Esophagus (tissue), 2 donors: Measurements from ENCODE around the gene NEUROG1. TPM values are rescaled to one million over a fixed set of nuclear protein-coding genes. Genes with fewer than 3 reads are reported as not detected.

Experiments used
- H3K27ac ChIP-seq, 2 donors: one replicate each; pipeline ENCODE4 v1.5.1; 2013; ENCODE audit warnings: low read depth in 2 of 2, mild to moderate bottlenecking in 2 of 2, inconsistent platforms in 1 of 2, low read length in 1 of 2, moderate library complexity in 1 of 2
- H3K27me3 ChIP-seq, 2 donors: one replicate each; pipeline ENCODE4 v1.6.1; 2013; ENCODE audit warnings: low read length in 2 of 2, control low read depth in 1 of 2, mild to moderate bottlenecking in 1 of 2; ENCODE audit not compliant: insufficient read depth in 2 of 2, control insufficient read depth in 1 of 2
- H3K36me3 ChIP-seq, 2 donors: one replicate each; pipeline ENCODE4 v1.6.1; 2013; ENCODE audit warnings: low read length in 1 of 2; ENCODE audit not compliant: control insufficient read depth in 2 of 2, insufficient read depth in 2 of 2
- H3K4me1 ChIP-seq, 2 donors: one replicate each; pipeline ENCODE4 v1.6.1; 2013; ENCODE audit warnings: low read length in 1 of 2; ENCODE audit not compliant: control insufficient read depth in 2 of 2, insufficient read depth in 2 of 2
- H3K4me3 ChIP-seq, 2 donors: one replicate each; pipeline ENCODE4 v1.5.1; 2013; ENCODE audit warnings: low read length in 2 of 2, mild to moderate bottlenecking in 2 of 2, low read depth in 1 of 2, moderate library complexity in 1 of 2
- H3K9me3 ChIP-seq, 2 donors: one replicate each; pipeline ENCODE4 v1.6.1; 2013; ENCODE audit warnings: mild to moderate bottlenecking in 2 of 2, low read depth in 1 of 2, low read length in 1 of 2, moderate library complexity in 1 of 2; ENCODE audit not compliant: control insufficient read depth in 2 of 2, insufficient read depth in 1 of 2
- WGBS, 2 donors: extraction: QIAGEN DNeasy Blood & Tissue Kit; methylation state at CpG; one replicate each; pipeline ENCODE4 v1.1.7; 2013; 5-methylcytosine and 5-hydroxymethylcytosine counted together
- polyA plus RNA-seq, 2 donors: library from polyadenylated mRNA; stranded (reverse); fragments of 200-250 nt; gene quantifications; one replicate each; pipeline ENCODE4 v1.2.3, GENCODE V29; 2013
- donor health status: healthy with polysubstance abuse.
- donor health status: Bipolar disorder and iron deficiency.

NEUROG1 gene
- polyA plus RNA-seq, 2 donors, result 0.02 TPM; not detected in 1

DNA sequence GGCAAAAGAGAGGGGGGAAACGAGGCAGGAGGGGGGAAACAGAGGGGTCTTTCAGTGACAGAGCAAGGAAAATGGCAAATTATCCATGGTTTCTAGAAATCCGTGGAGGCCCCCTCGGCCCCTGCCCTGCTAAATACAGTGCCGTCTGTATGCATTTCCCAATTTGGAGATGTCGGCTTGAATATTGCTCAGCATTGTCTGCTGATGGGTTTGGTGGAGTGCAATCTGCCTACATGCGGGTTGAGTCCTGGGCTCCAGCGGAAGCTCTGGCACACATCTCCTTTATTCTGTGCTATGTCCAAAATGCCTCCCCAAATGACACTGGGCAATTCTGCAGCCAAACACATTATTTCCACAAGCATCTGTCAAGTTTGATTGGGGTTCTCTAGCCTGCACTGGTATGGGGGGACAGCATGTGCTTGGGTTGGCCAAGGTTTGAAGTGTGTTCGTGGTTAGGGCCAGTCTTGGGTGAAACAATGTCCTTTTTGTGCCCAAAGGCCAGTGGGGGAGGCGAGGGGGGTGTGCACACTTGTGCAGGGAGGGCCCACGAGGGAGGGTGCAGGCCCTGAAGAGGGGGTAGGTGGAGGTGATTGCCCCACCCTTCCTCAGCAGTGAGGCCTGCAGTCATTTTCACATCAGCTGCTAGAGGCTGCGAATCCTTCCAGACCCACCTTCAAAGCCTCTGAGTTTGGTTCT is 6.2 kb upstream of the NEUROG1 start:
- Histone ChIP-seq H3K27ac (no peak overlapping the region), H3K36me3 (no peaks in the 10 kb centered on the region), H3K9me3 (no peaks in the 10 kb centered on the region), H3K4me1 (peaks cover 0 to 3% of the 10 kb centered on the region in 2 donors), H3K4me3 (no peak overlapping the region), H3K27me3 (peaks cover 3 to 4% of the 10 kb centered on the region in 2 donors)
- 50 to 66% methylated on average over 11 of the region's 11 CpGs for WGBS, 2 donors

DNA sequence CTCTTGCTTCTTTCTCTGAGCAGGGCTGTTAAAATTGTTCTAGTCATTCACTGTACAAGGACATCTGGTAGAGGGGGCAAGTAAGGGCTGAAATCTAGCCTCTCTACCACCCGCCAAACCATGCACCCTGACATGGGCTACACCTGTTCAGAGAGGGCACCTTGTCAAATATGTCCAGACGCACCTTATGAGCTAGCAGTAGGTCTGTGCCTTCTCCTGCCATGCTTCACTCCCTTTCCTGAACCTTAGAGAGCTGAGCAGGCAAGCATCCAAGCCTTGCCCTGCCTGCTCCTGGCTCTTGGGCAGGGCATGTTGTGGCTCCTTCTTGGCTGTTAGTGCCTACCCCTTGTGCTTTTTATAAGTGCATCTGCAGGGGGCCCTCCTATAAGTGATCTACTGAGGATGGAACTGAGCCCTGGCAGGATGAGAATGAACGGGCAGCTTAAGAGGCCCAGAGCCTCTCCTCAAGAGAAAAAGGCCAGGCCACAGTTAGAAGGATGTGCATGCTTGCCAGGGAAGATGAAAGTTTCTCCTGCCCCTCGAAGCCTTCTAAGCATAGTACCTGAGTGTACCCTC is 3.8 kb upstream of the NEUROG1 start:
- H3K4me1 ChIP-seq, result peaks cover 7 to 8% of the 10 kb centered on the region in 2 donors
- H3K9me3 ChIP-seq, result no peaks in the 10 kb centered on the region
- WGBS, 2 donors, result 48 to 55% methylated on average over 4 of the region's 4 CpGs
- H3K27ac ChIP-seq, result no peak overlapping the region
- H3K4me3 ChIP-seq, result no peak overlapping the region
- peaks cover 3 to 14% of the 10 kb centered on the region in 2 donors for H3K27me3 ChIP-seq
- H3K36me3 ChIP-seq, result no peaks in the 10 kb centered on the region

DNA sequence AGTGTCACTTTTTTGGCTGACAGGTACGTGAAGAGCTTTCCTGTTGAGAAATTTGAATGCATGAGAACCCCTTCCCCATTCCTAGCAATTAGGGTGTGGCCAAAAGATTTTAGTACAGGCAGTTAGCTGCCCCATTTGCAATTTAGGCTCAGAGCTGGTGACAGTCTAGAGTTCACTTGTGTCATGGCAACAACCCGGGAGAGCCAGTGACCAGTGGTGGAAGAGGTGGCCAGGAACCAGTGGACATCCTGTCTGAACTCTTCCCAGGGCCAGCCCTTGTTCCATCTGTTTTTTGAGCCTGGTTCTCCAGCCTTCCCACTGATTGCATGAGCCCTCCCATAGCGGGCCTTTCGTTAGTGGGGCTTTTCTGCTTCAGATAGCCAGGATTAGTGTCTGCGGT is 2.5 kb upstream of the NEUROG1 start:
- WGBS, 2 donors, result 91 to 92% methylated on average over 5 of the region's 5 CpGs
- H3K4me1 ChIP-seq, result peaks cover 5 to 8% of the 10 kb centered on the region in 2 donors
- H3K9me3 ChIP-seq, result no peaks in the 10 kb centered on the region
- no peaks in the 10 kb centered on the region for H3K36me3 ChIP-seq
- H3K27me3 ChIP-seq, result peaks cover 3 to 14% of the 10 kb centered on the region in 2 donors
- no peak overlapping the region for H3K4me3 ChIP-seq
- no peak overlapping the region for H3K27ac ChIP-seq

DNA sequence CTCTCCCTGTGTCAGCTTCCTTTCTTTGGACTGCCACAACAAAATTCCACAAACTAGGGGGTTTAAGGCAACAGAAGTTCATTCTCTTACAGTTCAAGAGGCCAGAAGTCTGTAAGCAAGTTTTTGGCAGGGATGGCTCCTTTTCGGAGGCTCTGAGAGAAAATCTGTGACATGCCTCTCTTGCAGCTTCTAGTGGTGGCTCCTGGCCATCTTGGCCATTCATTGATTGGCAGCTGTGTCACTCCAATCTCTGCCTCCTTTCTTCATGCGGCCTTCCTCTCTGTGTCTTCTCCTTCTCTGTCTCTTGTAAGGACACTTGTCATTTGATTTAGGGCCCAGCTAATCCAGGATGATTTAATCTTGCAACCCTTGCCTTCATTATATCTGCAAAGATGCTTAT is 2.0 kb upstream of the NEUROG1 start:
- H3K4me3 ChIP-seq, result no peak overlapping the region
- WGBS, 2 donors, result 81 to 91% methylated on average over 2 of the region's 2 CpGs
- H3K27me3 ChIP-seq, result peaks cover 3 to 14% of the 10 kb centered on the region in 2 donors
- no peak overlapping the region for H3K27ac ChIP-seq
- no peaks in the 10 kb centered on the region for H3K9me3 ChIP-seq
- peaks cover 5 to 8% of the 10 kb centered on the region in 2 donors for H3K4me1 ChIP-seq
- no peaks in the 10 kb centered on the region for H3K36me3 ChIP-seq

DNA sequence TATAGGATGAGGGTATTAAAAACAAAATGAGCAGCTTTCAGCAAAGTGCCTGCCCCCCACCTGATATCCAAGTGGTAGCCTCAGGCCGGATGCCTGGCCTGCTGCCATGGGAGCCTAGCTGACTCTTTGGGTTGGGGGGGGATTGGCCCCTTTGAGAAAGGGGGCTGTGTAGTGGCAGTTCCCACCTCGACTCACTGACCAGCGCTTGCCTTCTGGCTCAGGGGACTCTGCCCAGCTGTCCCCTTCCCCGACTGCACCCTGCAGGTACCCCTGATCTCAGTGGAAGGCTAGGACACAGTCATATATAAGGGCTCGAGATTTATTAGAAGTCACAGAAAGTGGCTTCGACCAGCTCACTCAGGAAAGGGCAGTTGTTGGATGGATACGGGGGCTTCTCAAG is 1.5 kb upstream of the NEUROG1 start:
- Histone ChIP-seq H3K36me3 (no peaks in the 10 kb centered on the region), H3K27me3 (peaks cover 3 to 14% of the 10 kb centered on the region in 2 donors), H3K27ac (no peak overlapping the region), H3K4me1 (peaks cover 5 to 8% of the 10 kb centered on the region in 2 donors), H3K9me3 (no peaks in the 10 kb centered on the region), H3K4me3 (no peak overlapping the region)
- 63 to 77% methylated on average over 7 of the region's 7 CpGs for WGBS, 2 donors

DNA sequence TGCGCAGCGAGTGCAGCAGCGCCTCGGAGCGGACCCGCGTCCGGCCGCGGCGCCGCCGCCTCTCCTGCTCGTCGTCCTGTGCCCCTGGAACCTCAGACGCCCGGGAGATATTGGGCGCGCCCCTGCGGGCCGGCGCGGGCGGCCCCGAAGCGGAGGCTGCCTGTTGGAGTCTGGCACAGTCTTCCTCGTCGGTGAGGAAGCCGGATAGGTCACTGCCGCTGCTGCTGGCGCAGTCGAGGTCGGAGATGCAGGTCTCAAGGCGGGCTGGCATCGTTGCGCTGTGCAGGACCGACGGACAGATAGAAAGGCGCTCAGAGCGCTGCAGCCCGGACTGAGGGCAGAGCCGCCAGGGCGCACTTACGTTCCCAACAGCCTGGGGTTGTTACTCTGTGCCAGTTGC is 344 bp downstream of the NEUROG1 start:
- peaks cover 0 to 14% of the 10 kb centered on the region in 2 donors for H3K27me3 ChIP-seq
- H3K4me1 ChIP-seq, result peaks cover 5 to 8% of the 10 kb centered on the region in 2 donors
- H3K36me3 ChIP-seq, result no peaks in the 10 kb centered on the region
- H3K9me3 ChIP-seq, result no peaks in the 10 kb centered on the region
- no peak overlapping the region for H3K27ac ChIP-seq
- peak overlapping the region in 1 of 2 donors; percentile 29 for H3K4me3 ChIP-seq
- 1 to 10% methylated on average over 44 of the region's 44 CpGs for WGBS, 2 donors

DNA sequence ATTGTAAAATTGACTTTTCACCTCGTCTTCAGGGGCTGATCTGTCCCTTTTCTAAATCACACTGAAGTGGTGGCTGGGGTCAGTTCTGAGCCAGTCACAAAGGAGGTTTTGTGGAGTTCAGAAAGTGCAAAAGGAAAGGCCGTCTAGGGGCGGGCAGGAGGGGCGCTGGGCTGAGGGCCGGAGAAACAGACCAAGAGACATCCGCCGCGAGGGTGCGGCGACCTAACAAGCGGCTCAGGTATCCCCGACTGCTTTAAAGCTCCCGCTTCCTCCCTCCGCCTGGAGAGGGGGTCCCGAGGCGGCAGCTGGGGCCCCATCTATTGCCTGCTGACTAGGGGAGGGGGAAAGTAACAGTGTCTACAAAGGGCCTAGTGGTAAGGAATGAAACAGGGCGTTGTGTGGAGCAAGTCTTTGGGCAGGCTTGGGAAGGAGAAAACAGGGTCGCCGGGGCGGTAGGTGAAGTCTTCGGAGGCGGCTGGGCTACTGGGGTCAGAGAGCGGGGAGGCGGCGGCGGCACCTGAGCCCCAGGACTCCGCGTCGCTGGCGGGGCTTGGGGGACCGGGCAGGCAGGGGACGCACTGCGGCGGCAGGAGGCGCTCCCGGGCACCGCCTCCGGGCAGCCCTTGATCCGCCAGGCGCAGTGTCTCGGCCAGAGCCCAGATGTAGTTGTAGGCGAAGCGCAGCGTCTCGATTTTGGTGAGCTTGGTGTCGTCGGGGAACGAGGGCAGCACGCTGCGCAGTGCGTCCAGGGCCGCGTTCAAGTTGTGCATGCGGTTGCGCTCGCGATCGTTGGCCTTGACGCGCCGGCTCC is 950 bp downstream of the NEUROG1 start:
- Histone ChIP-seq H3K9me3 (no peaks in the 10 kb centered on the region), H3K27ac (no peak overlapping the region), H3K4me3 (no peak overlapping the region), H3K27me3 (peaks cover 0 to 14% of the 10 kb centered on the region in 2 donors), H3K36me3 (no peaks in the 10 kb centered on the region), H3K4me1 (peaks cover 5 to 8% of the 10 kb centered on the region in 2 donors)
- WGBS, 2 donors, result 18 to 39% methylated on average over 61 of the region's 61 CpGs

DNA sequence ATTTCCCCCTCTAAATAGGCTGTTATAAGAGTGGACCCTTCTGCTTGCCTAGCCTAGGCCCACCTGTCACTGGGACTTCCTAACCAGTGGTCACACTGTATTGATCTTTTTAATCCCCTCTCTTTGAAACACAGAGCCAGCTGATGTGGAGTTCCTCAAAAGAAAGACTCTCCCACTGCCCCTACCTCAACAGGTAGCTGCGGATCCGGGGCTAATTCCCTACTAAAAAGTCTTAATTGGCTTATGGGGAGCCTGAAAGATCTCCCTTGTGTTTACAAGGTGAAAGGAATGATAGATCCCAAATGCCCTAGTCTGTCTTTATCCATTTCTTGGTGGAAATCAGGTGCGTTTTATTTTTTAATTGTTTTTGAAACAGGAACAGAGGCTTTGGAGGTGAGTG is 2.0 kb downstream of the NEUROG1 start:
- Histone ChIP-seq H3K36me3 (no peaks in the 10 kb centered on the region), H3K27me3 (peaks cover 3 to 14% of the 10 kb centered on the region in 2 donors), H3K4me1 (peaks cover 5 to 8% of the 10 kb centered on the region in 2 donors), H3K9me3 (no peaks in the 10 kb centered on the region), H3K4me3 (no peak overlapping the region), H3K27ac (no peak overlapping the region)
- WGBS, 2 donors, result 33 to 45% methylated on average over 3 of the region's 3 CpGs

DNA sequence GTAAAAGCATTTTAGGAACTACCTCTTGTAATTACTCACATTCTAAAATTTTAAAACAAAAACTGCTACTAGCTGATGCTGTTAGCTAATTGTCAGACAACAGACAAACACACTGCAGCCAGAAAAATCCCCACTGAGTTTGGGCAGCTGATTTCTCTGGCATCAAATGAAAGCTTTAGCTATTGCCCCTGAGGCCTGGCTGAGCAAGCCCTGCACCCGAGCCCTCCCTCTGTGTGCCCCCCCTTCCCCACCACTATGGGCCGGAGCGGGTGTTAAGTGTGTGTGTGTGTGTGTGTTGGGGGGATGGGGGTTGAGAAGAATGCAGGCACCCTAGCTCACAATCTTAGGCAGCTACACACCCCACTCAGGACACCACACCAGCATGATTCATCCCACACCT is 2.4 kb downstream of the NEUROG1 start:
- Histone ChIP-seq H3K9me3 (no peaks in the 10 kb centered on the region), H3K27me3 (peaks cover 3 to 14% of the 10 kb centered on the region in 2 donors), H3K4me1 (peaks cover 5 to 8% of the 10 kb centered on the region in 2 donors), H3K36me3 (no peaks in the 10 kb centered on the region), H3K27ac (no peak overlapping the region), H3K4me3 (no peak overlapping the region)
- 31 to 35% methylated on average over 3 of the region's 3 CpGs for WGBS, 2 donors
